A549 (cell line): ENCODE data around the gene RNF13.

Experiments
- CBX2 ChIP-seq: fragments of 200-600 bp; sonication (generic); IDR thresholded peaks from 2 replicates; pipeline ENCODE4 v1.6.1; 2016; ENCODE audit warnings: low read depth, mild to moderate bottlenecking, borderline replicate concordance
- CTCF ChIP-seq: fragments of >200 bp; sonication (Bioruptor Twin); formaldehyde crosslinking; IDR thresholded peaks from 3 replicates; pipeline ENCODE4 v1.5.1; 2016
- E2F6 ChIP-seq: IDR thresholded peaks from 2 replicates; pipeline ENCODE4 v1.6.1; 2012; ENCODE audit warnings: low read depth, borderline replicate concordance
- MAFK ChIP-seq: fragments of 450-650 bp; IDR thresholded peaks from 2 replicates; pipeline ENCODE4 v1.6.1; 2014; ENCODE audit not compliant: partially characterized antibody
- MAX ChIP-seq: IDR thresholded peaks from 2 replicates; pipeline ENCODE4 v1.6.1; 2012
- NFE2L2 ChIP-seq: fragments of 150-350 bp; conservative IDR thresholded peaks from 2 replicates; pipeline ENCODE4 v1.6.1; 2014; ENCODE audit warnings: low read length
- POLR2A ChIP-seq: IDR thresholded peaks from 2 replicates; pipeline ENCODE4 v1.6.1; 2012; ENCODE audit warnings: mild to moderate bottlenecking, low read length
- POLR2AphosphoS2 ChIP-seq: conservative IDR thresholded peaks from 2 replicates; pipeline ENCODE4 v1.6.1; 2012; ENCODE audit warnings: low read length, improper control_type of control experiment, inconsistent platforms
- RARB ChIP-seq: fragments of 250-450 bp; sonication (Bioruptor Pico); IDR thresholded peaks from 2 replicates; pipeline ENCODE4 v1.8.0; 2021; ENCODE audit warnings: mild to moderate bottlenecking, moderate library complexity
- REST ChIP-seq: fragments of 200-600 bp; sonication (generic); IDR thresholded peaks from 2 replicates; pipeline ENCODE4 v1.6.1; 2016; ENCODE audit warnings: antibody characterized with exemption, mild to moderate bottlenecking, moderate library complexity
- RFX5 ChIP-seq: fragments of 450-650 bp; IDR thresholded peaks from 2 replicates; pipeline ENCODE4 v1.7.1; 2014; ENCODE audit warnings: antibody characterized with exemption, mild to moderate bottlenecking, moderate library complexity
- SMC3 ChIP-seq: fragments of >200 bp; sonication (Bioruptor Twin); formaldehyde crosslinking; IDR thresholded peaks from 3 replicates; pipeline ENCODE4 v1.6.1; 2018; ENCODE audit warnings: inconsistent platforms
- ZFP36 ChIP-seq: fragments of 450-650 bp; IDR thresholded peaks from 2 replicates; pipeline ENCODE4 v1.6.1; 2014; ENCODE audit warnings: borderline replicate concordance; ENCODE audit not compliant: partially characterized antibody

- TF ChIP-seq CTCF (no peak), MAX (no peak), NFE2L2 (no peak), E2F6 (no peak), RARB (CRISPR knock-in tag) (no peak), POLR2A (no peak), CBX2 (no peak), POLR2AphosphoS2 (no peak), MAFK (no peak), REST (no peak), ZFP36 (no peak), RFX5 (no peak), SMC3 (no peak)
These were observed 95.5 kb downstream of the RNF13 start for GRCh38 chr3:149908424-149908957.
